Natural killer cell (primary cell): ENCODE measurements around the gene DERL2. TPM values are rescaled to one million over a fixed set of nuclear protein-coding genes. Genes with fewer than 3 reads are reported as not detected.

ENCODE experiments used
- ATAC-seq, 3 donors: fragments of 150-1000 bp in 2 of 3; fragments of 200-7000 bp in 1 of 3; cut with Tn5 transposase; 1 replicate in 1 of 3; 2 replicates in 2 of 3; pipeline ENCODE4 v1.10.0; 2021; ENCODE audit warnings: mild to moderate bottlenecking in 2 of 3, moderate library complexity in 2 of 3
- DNase-seq, 2 donors: peaks; one replicate each; pipeline versions ENCODE4 v3.0.0 to v3.0.0-alpha.2; 2013 to 2021; ENCODE audit warnings: mixed read lengths in 1 of 2
- H3K27ac ChIP-seq: one replicate; pipeline ENCODE4 v1.5.1; 2013; ENCODE audit warnings: mild to moderate bottlenecking, low read length
- H3K27me3 ChIP-seq: one replicate; pipeline ENCODE4 v1.6.1; 2013; ENCODE audit warnings: low read length; ENCODE audit not compliant: control insufficient read depth, insufficient read depth
- H3K36me3 ChIP-seq: one replicate; pipeline ENCODE4 v1.6.1; 2013; ENCODE audit warnings: low read length; ENCODE audit not compliant: control insufficient read depth, insufficient read depth
- H3K4me1 ChIP-seq: one replicate; pipeline ENCODE4 v1.6.1; 2013; ENCODE audit warnings: low read length; ENCODE audit not compliant: control insufficient read depth, insufficient read depth
- H3K4me3 ChIP-seq: one replicate; pipeline ENCODE4 v1.5.1; 2013; ENCODE audit warnings: low read length
- H3K9me3 ChIP-seq: one replicate; pipeline ENCODE4 v1.6.1; 2013; ENCODE audit warnings: low read length; ENCODE audit not compliant: control insufficient read depth, insufficient read depth
- H3K27ac Mint-ChIP-seq, 2 donors: one replicate each; pipeline ENCODE4 v1.8.0; 2022; ENCODE audit warnings: mild to moderate bottlenecking in 2 of 2, mixed read lengths in 2 of 2, moderate library complexity in 1 of 2
- H3K27me3 Mint-ChIP-seq, 2 donors: one replicate each; pipeline ENCODE4 v1.8.0; 2022; ENCODE audit warnings: low read depth in 2 of 2, mixed read lengths in 2 of 2
- H3K36me3 Mint-ChIP-seq: one replicate; pipeline ENCODE4 v1.8.0; 2022; ENCODE audit warnings: mixed read lengths
- H3K4me1 Mint-ChIP-seq, 2 donors: one replicate each; pipeline ENCODE4 v1.8.0; 2022; ENCODE audit warnings: mixed read lengths in 2 of 2
- H3K4me3 Mint-ChIP-seq: one replicate; pipeline ENCODE4 v1.8.0; 2022; ENCODE audit warnings: mild to moderate bottlenecking, moderate library complexity, mixed read lengths
- H3K9me3 Mint-ChIP-seq, 2 donors: one replicate each; pipeline ENCODE4 v1.8.0; 2022; ENCODE audit warnings: mixed read lengths in 2 of 2
- CTCF ChIP-seq: fragments of 200-600 bp; IDR thresholded peaks from one replicate; pipeline ENCODE4 v1.8.0; 2022; ENCODE audit warnings: antibody characterized with exemption
- WGBS: methylation state at CpG from one replicate; pipeline ENCODE4 v1.1.7; 2013; ENCODE audit warnings: missing lambda C conversion rate; ENCODE audit not compliant: insufficient coverage; 5-methylcytosine and 5-hydroxymethylcytosine counted together
- intact Hi-C: fragments of 100-400 bp; cut with micrococcal nuclease; formaldehyde crosslinking; loops from one replicate; pipeline ENCODE4 v1.14.2; 2022
- total RNA-seq, 4 donors: library from RNA; stranded (reverse); fragments of 120-200 nt in 1 of 4; gene quantifications; one replicate each; pipeline versions ENCODE4 v1.2.3 to v1.2.4, GENCODE V29; 2013 to 2022

DERL2 gene
- total RNA-seq, 3 donors from 2014 or later (not counting 1 experiment from before 2014, with no cell fraction given), result 86.0 to 105 (median 94.3) TPM

GRCh38 chr17:5430413-5430999 is 55.5 kb downstream of the DERL2 start:
- WGBS, result 94% methylated on average over 2 of the region's 3 CpGs
- Histone ChIP-seq H3K9me3 (no peaks in the 10 kb centered on the region), H3K4me1 (no peaks in the 10 kb centered on the region), H3K27ac (no peak overlapping the region), H3K27me3 (no peaks in the 10 kb centered on the region), H3K4me3 (no peak overlapping the region), H3K36me3 (peaks cover 76% of the 10 kb centered on the region)
- no peaks in the 10 kb centered on the region for H3K27me3 Mint-ChIP-seq
- peak overlapping the region in 1 of 2 donors; percentile 70 for H3K27ac Mint-ChIP-seq
- intact Hi-C loops, result loop anchor here (10.0 kb wide), 1 partner anchor 316 kb away; the partner anchor contains the start of genes USP6 and ZNF232
- peaks cover 10% of the 10 kb centered on the region for H3K36me3 Mint-ChIP-seq
- H3K9me3 Mint-ChIP-seq, result no peaks in the 10 kb centered on the region
- no peak for TF ChIP-seq CTCF
- H3K4me1 Mint-ChIP-seq, result peaks cover 9 to 14% of the 10 kb centered on the region in 2 donors
- no peak for DNase-seq
- no peak overlapping the region for H3K4me3 Mint-ChIP-seq
- ATAC-seq, result no peak

- H3K27ac Mint-ChIP-seq, result peak overlapping the region in 1 of 2 donors; percentile 49
- intact Hi-C loops, result no loop called here
- no peaks in the 10 kb centered on the region for H3K4me1 ChIP-seq
- no peaks in the 10 kb centered on the region for H3K27me3 ChIP-seq
- peaks cover 9 to 14% of the 10 kb centered on the region in 2 donors for H3K4me1 Mint-ChIP-seq
- no peaks in the 10 kb centered on the region for H3K27me3 Mint-ChIP-seq
- DNase-seq (no peak), ATAC-seq (no peak)
- TF ChIP-seq CTCF, result no peak
- 96% methylated on average over 3 of the region's 3 CpGs for WGBS
- H3K9me3 Mint-ChIP-seq, result no peaks in the 10 kb centered on the region
- H3K36me3 ChIP-seq, result peaks cover 77% of the 10 kb centered on the region
- H3K4me3 ChIP-seq, result no peak overlapping the region
- H3K4me3 Mint-ChIP-seq, result no peak overlapping the region
- H3K27ac ChIP-seq, result no peak overlapping the region
- peaks cover 10% of the 10 kb centered on the region for H3K36me3 Mint-ChIP-seq
- H3K9me3 ChIP-seq, result no peaks in the 10 kb centered on the region
Measured at GRCh38 chr17:5429191-5429887, 56.6 kb downstream of the DERL2 start.

- Mint-ChIP-seq H3K9me3 (no peaks in the 10 kb centered on the region), H3K27ac (no peak overlapping the region), H3K4me3 (no peak overlapping the region), H3K4me1 (peaks cover 9 to 13% of the 10 kb centered on the region in 2 donors), H3K27me3 (no peaks in the 10 kb centered on the region), H3K36me3 (peaks cover 10% of the 10 kb centered on the region)
- WGBS, result 63% methylated on average over 3 of the region's 3 CpGs
- peaks cover 64% of the 10 kb centered on the region for H3K36me3 ChIP-seq
- H3K4me1 ChIP-seq, result peaks cover 4% of the 10 kb centered on the region
- H3K9me3 ChIP-seq, result no peaks in the 10 kb centered on the region
- H3K27me3 ChIP-seq, result no peaks in the 10 kb centered on the region
- TF ChIP-seq CTCF, result no peak
- no peak for DNase-seq
- no peak overlapping the region for H3K27ac ChIP-seq
- intact Hi-C loops, result no loop called here
- no peak overlapping the region for H3K4me3 ChIP-seq
- no peak for ATAC-seq
Measured at GRCh38 chr17:5425826-5426225, 60.2 kb downstream of the DERL2 start.
